ENCODE results near the gene FAM240B.

The FAM240B gene

DNA sequence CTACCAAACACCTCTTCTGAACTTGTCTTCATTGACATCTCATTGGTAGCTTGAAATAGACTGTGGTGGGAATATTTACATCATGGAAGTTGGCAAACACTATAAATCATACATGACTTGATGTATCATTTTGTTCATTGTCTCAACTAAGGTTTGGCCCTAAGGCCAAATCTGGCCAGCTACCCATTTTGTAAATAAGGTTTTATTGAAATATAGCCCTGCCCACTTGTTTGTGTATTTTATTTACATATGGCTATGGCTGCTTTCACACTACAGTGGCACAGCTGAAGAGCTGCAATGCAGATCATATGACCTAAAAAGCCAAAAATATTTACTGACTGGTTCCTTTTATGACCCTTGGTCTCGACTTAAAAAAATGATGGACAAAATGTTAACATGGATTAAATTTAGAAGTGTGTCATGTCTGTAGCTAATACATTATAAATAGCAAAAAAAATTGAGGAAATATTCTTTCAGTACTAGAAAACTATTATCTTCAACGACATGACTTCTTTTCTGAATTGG, 22.1 kb downstream of the FAM240B start:
- DNase-seq, result no peak

DNA sequence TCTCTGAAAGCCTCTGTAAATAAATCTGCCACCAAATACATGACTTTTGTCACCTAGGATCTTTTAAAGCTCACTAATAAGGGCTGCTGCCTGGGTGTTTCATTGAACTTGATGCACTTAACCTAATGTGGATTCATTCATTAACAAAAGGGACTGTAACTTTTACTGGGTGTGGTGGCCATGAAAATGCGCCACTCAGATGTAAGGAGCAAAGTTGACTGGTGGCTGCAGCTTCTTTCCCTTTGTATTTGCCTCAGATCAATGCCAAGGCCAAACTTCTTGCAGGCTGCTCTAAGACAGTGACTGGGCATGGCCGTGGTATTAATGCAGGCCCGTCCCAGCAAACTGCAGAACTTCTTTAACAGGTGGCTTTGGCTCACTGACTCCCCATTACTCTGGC, 22.9 kb downstream of the FAM240B start:
- DNase-seq, result no peak

DNA sequence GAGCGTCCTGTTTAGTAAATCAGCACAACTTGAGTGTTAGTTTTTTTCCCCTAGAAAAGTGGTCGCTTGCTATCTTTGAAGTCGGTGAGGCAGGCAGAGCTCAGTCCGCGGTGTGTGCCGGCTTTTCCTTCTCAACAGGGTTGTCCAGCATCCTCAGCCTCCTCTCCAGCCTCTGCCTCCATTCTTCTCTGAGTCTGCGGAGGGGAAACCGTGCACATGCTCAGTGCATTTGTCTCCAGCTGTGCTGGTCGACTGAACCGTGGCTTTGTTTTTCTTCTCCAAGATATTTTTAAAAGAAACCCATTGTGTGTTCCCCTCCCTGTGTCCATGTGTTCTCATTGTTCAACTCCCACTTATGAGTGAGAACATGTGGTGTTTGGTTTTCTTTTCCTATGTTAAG, 25.3 kb downstream of the FAM240B start:
- no peak for DNase-seq

DNA sequence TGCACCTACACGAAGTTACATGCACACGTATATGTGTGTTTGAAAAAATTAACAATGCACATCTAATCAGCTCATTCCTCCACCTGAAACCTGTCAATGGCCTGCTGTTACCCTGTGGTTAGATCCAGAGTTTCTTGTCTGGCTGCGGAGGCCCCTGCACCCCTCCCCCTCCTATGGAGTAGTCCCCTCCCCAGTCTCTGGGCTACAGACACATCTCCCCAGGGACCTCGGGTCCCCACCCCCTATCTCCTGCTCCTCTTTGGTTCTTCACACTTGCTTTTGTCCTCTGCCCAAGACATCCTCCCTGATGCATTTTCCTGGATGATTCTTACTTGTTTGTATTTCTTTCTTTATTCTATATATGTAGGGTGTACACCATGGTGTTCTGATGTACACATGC, 27.2 kb downstream of the FAM240B start:
- DNase-seq, result no peak

- no peak for DNase-seq
Measured at GRCh38 chr9:38690574-38690973, 29.4 kb downstream of the FAM240B start.

- no peak for DNase-seq
Measured at GRCh38 chr9:38689678-38690077, 30.3 kb downstream of the FAM240B start.

GRCh38 chr9:38687992-38688391, 31.9 kb downstream of the FAM240B start:
- no peak for DNase-seq

DNA sequence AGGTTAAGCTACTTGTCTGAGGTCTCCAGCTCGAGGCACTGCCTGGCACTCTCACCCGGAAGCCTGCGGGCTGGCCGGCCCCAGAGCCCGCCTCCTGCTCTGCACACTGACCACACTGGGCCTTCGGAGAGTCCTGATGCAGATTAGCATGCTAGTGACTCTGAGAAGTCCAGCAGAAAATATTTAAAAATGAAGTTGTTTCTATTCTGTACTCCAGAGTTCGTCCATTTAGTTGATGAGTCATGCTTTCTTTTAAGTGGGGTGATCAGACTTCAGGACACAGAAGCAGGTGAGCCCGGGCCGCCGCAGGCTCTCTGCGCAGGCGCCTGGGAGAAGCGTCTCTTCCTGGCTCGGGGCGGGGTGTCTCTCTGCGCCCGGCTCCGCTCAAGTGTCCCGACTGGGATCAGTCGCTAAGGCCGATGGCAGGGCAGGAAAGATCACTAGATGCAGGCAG, 32.5 kb downstream of the FAM240B start:
- DNase-seq, result no peak

GRCh38 chr9:38686933-38687332, 33.0 kb downstream of the FAM240B start:
- DNase-seq, result no peak

DNA sequence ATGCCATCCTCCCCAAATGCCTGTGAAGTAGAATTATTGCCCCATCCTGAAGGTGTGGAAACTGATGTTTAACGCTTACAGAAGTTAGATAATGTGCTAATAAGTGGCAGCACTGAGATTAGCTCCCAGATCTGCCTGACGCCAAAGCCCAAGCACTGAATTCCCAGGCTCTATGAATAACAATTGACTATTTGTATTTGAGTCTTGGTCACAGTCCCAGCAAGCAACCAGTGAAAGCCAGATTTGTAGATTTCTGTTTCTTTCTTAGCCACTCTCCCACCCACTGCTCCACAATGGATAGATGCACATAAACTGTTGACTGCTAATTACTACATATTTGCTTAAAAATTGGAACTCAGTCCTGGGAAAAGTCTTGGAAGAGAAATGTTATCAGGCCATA, 34.4 kb downstream of the FAM240B start:
- DNase-seq, result no peak

DNA sequence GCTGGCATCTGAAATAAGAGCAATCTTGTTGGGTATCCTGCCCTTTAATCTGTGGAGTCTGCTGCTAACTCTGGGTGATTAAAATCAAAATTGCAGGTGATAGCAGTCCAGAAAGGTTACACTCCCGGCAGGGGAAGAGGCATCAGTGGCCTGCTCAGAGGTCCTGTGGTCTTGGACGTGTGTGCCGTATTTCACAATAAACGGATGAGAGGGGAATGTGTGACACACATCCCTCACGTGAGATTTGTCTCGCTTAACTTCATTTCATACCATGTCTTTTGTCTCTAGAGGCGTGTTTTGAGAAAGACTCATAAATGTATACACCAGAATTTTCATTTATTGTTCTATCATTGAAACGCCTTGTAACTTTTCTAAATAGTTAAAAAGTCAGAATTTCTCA, 36.6 kb downstream of the FAM240B start:
- no peak for DNase-seq

DNA sequence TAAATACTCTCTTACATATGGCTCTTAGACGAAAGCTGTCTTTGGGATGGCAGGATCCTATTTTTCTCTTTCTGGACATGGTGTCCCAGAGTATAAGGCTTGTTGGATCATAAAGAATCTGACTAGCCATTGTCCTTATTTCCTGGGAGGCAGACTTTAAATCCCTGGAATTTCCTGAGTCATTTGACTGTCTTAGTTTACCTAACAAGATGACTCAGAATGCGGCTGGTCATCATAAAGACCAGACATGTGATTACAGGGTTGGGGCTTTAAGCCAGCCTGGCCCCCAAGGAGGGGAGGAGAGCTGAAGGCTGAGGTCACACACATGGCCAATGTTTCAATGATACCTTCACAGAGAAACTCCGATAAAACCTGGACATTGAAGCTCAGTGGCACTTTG, 37.2 kb downstream of the FAM240B start:
- peak; percentile 3 to 32 for DNase-seq

DNA sequence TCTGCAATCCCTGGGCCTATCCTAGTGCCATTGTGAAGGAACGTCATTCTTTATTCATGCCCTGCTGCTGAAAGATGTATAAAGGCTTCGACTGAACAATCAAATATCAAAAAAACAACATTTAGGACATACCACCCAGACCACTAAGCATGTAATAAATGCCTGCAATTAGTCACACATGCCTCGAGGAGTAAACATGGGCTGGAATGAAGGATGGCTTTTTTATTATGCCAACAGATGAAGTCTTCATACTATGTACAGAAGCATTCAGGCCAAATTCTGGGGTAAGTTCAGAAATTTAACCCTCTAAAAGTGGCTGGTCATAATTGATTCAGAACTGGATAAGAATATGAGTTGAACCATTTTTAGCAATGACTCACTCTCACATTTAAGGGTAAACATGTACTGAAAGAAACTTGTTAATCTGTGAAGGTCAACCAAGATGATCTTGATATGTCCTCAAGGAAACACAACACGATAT, 38.1 kb downstream of the FAM240B start:
- DNase-seq, result no peak

- DNase-seq, result no peak
Measured at GRCh38 chr9:38680837-38681445, 39.0 kb downstream of the FAM240B start.

GRCh38 chr9:38677660-38678303, 42.2 kb downstream of the FAM240B start:
- no peak for DNase-seq

DNA sequence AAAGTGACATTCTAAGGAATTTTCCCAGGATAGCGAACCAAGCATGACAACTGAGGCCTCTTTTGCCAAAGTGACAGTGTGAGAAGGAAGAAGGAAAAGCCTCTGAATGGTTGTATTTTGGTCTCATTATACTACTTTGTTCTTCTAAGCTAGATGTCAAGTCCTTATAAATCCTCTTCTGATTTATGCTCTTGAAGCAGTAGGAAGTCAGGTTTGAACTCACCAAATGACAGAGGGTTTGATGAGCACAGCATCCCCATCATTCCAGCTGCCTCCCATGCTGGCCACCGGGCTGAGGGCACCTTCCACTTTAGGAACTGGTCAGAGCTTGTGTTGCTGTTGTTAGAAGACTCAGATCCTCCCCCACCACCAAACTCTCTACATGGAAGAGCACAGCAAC, 44.1 kb downstream of the FAM240B start:
- DNase-seq, result no peak

- DNase-seq, result no peak
Measured at GRCh38 chr9:38675211-38675610, 44.7 kb downstream of the FAM240B start.

GRCh38 chr9:38673399-38674193, 46.3 kb downstream of the FAM240B start:
- no peak for DNase-seq

GRCh38 chr9:38671748-38672147, 48.2 kb downstream of the FAM240B start:
- DNase-seq, result no peak

DNA sequence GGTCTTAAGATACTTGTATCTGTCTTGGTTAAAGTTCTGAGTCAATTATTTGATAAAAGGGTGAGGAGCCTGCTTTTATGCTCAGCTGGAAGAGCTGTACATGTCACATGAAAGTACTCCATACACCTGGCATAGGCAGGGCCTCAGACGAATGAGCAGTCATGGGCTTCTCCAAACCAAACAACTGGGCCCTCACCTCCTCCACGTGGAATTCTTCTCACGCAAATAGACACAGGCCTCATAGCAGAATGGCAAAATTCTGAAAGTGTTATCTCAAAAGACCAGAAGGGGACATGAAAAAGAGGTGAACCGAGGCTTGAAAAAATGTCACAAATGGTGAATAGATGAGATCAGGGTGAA, 48.6 kb downstream of the FAM240B start:
- no peak for DNase-seq

DNA sequence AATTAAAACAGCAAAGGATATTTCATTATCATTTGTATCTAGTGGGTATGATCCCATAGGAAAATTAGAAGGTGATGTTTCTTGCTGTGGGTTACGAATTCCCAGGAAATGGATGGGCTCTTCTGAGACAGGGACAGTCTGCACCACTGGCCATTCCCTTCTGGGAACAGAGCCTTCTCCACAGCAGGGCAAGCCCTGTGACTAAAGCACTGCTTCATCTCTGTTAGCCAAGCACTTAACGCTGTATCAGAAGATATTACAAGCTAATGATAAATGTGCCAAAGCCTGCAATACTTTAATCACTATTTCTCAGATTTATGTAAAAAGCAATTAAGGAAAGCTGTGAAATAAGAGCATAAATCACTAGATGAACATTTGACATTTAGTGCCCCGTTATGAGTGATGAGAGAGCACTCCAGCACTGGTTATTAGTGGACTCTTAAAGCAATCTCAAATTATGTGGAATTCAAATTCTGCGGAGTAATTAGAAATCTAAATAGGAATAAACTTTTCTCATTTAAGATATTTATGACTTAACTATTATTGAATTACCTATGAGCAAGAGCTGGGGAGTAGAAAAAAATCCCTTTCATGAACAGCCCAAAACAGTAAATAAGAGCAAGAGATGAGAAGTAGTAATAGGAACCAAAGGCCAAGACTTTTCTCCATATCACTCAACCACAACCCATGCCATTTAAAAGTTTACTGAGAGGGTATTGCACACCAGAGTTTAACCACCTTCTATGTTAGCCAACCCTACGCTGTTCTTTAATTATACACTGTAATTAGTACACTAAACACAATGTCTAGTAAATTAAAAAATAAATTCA, 49.2 kb downstream of the FAM240B start:
- no peak for DNase-seq

- no peak for DNase-seq
Measured at GRCh38 chr9:38668791-38669466, 51.0 kb downstream of the FAM240B start.

Data from SW 1271 (cell line).